Measurements from ENCODE around the gene IGSF6.
"Not testable (repeated sequence)": the region's sequence is repeated elsewhere in the genome, so short reads cannot be mapped to it uniquely, and the experiment has no call there.

The IGSF6 gene

GRCh38 chr16:21628121-21628726 is 24.2 kb downstream of the IGSF6 start:
- DNase-seq, result no peak

- peak; percentile 12 for DNase-seq
Measured at GRCh38 chr16:21626659-21627277, 25.6 kb downstream of the IGSF6 start.

GRCh38 chr16:21625026-21625425 is 27.4 kb downstream of the IGSF6 start:
- DNase-seq, result no peak

- no peak for DNase-seq
Measured at GRCh38 chr16:21622545-21622944, 29.9 kb downstream of the IGSF6 start.

GRCh38 chr16:21620592-21620991 is 31.8 kb downstream of the IGSF6 start:
- DNase-seq, result no peak

- DNase-seq, result no peak
Measured at GRCh38 chr16:21619765-21620425, 32.5 kb downstream of the IGSF6 start.

- no peak for DNase-seq
Measured at GRCh38 chr16:21618281-21618680, 34.1 kb downstream of the IGSF6 start.

- DNase-seq, result no peak
Measured at GRCh38 chr16:21617607-21618006, 34.8 kb downstream of the IGSF6 start.

GRCh38 chr16:21614896-21615295 is 37.5 kb downstream of the IGSF6 start:
- no peak for DNase-seq

GRCh38 chr16:21613781-21614180 is 38.6 kb downstream of the IGSF6 start:
- DNase-seq, result no peak

GRCh38 chr16:21613361-21613760 is 39.0 kb downstream of the IGSF6 start:
- no peak for DNase-seq

- no peak for DNase-seq
Measured at GRCh38 chr16:21611556-21612384, 40.6 kb downstream of the IGSF6 start.

GRCh38 chr16:21611198-21611555 is 41.2 kb downstream of the IGSF6 start:
- no peak for DNase-seq

- DNase-seq, result no peak
Measured at GRCh38 chr16:21610766-21611165, 41.6 kb downstream of the IGSF6 start.

- no peak for DNase-seq
Measured at GRCh38 chr16:21610006-21610544, 42.3 kb downstream of the IGSF6 start.

- no peak for DNase-seq
Measured at GRCh38 chr16:21608639-21609328, 43.6 kb downstream of the IGSF6 start.

- DNase-seq, result not testable (repeated sequence)
Measured at GRCh38 chr16:21605848-21606247, 46.6 kb downstream of the IGSF6 start.

GRCh38 chr16:21603928-21604327 is 48.5 kb downstream of the IGSF6 start:
- DNase-seq, result no peak

- DNase-seq, result no peak
Measured at GRCh38 chr16:21602785-21603184, 49.6 kb downstream of the IGSF6 start.

- DNase-seq, result no peak
Measured at GRCh38 chr16:21600031-21600773, 52.2 kb downstream of the IGSF6 start.

- peak; percentile 98 for DNase-seq
Measured at GRCh38 chr16:21599122-21600030, 53.0 kb downstream of the IGSF6 start, which contains the start of gene METTL9. Gene METTL9, plus strand, starts transcription at chr16:21599577. Its CDS starts 157 bp downstream, at chr16:21599734.

Data from midbrain (tissue), 1 donor.